GM12891 (cell line): Measurements from ENCODE around the gene TNFRSF6B.

Experiments
- PAX5 ChIP-seq: IDR thresholded peaks from 2 replicates; pipeline ENCODE4 v1.6.1; 2011; ENCODE audit warnings: low read length, moderate library complexity, mild to moderate bottlenecking; ENCODE audit not compliant: insufficient read depth, severe bottlenecking
- POLR2AphosphoS5 ChIP-seq: IDR thresholded peaks from 2 replicates; pipeline ENCODE4 v1.6.1; 2011; ENCODE audit warnings: low read depth, low read length, control low read depth
- TAF1 ChIP-seq: IDR thresholded peaks from 2 replicates; pipeline ENCODE4 v1.6.1; 2011; ENCODE audit warnings: low read depth, low read length, control low read depth

- TF ChIP-seq TAF1 = no peak
- no peak for TF ChIP-seq POLR2AphosphoS5
- no peak for TF ChIP-seq PAX5
Observed at GRCh38 chr20:63693083-63693732, 3.2 kb upstream of the TNFRSF6B start.
